ENCODE results near the gene ARMC9.
A peak's percentile ranks its signal among the peaks of the same experiment; 100 is the strongest.
"Not testable (repeated sequence)": the region's sequence is repeated elsewhere in the genome, so short reads cannot be mapped to it uniquely, and the experiment has no call there.

The ARMC9 gene

GRCh38 chr2:231297108-231297908, 98.9 kb downstream of the ARMC9 start:
- peak; percentile 35 for DNase-seq (ENCODE audit: low read depth, low spot score)
- H3K36me3 ChIP-seq (ENCODE audit: control insufficient read depth, insufficient read depth, low read length), result peaks cover 2% of the 10 kb centered on the region; the same call in 1 of the 2 replicates
- WGBS (ENCODE audit: insufficient coverage, insufficient read length), result 100% methylated on average over 1 of the region's 12 CpGs
- no peaks in the 10 kb centered on the region for H3K27me3 ChIP-seq (ENCODE audit: control insufficient read depth, insufficient read depth, low read length)
- no peak overlapping the region for H3K27ac ChIP-seq (ENCODE audit: low read length)
- no peaks in the 10 kb centered on the region for H3K9me3 ChIP-seq (ENCODE audit: control insufficient read depth, insufficient read depth, low read length)
- no peaks in the 10 kb centered on the region for H3K4me1 ChIP-seq (ENCODE audit: control insufficient read depth, insufficient read depth, low read length)
- H3K4me3 ChIP-seq (ENCODE audit: low read length), result no peak overlapping the region

- WGBS (ENCODE audit: insufficient coverage, insufficient read length), result no CpG with 5 or more reads among the region's 8 CpGs
- H3K4me3 ChIP-seq (ENCODE audit: low read length), result no peak overlapping the region
- no peaks in the 10 kb centered on the region for H3K4me1 ChIP-seq (ENCODE audit: control insufficient read depth, insufficient read depth, low read length)
- DNase-seq (ENCODE audit: low read depth, low spot score), result no peak
- H3K27ac ChIP-seq (ENCODE audit: low read length), result no peak overlapping the region
- no peaks in the 10 kb centered on the region for H3K27me3 ChIP-seq (ENCODE audit: control insufficient read depth, insufficient read depth, low read length)
- H3K9me3 ChIP-seq (ENCODE audit: control insufficient read depth, insufficient read depth, low read length), result no peaks in the 10 kb centered on the region
- peaks cover 2% of the 10 kb centered on the region; the same call in 1 of the 2 replicates for H3K36me3 ChIP-seq (ENCODE audit: control insufficient read depth, insufficient read depth, low read length)
These were observed 99.7 kb downstream of the ARMC9 start for GRCh38 chr2:231298091-231298490.

GRCh38 chr2:231299267-231299666, 100.8 kb downstream of the ARMC9 start:
- Histone ChIP-seq H3K27ac (ENCODE audit: low read length) (no peak overlapping the region), H3K4me3 (ENCODE audit: low read length) (no peak overlapping the region), H3K4me1 (ENCODE audit: control insufficient read depth, insufficient read depth, low read length) (no peaks in the 10 kb centered on the region), H3K9me3 (ENCODE audit: control insufficient read depth, insufficient read depth, low read length) (no peaks in the 10 kb centered on the region), H3K27me3 (ENCODE audit: control insufficient read depth, insufficient read depth, low read length) (no peaks in the 10 kb centered on the region), H3K36me3 (ENCODE audit: control insufficient read depth, insufficient read depth, low read length) (peaks cover 2% of the 10 kb centered on the region; the same call in 1 of the 2 replicates)
- no CpG with 5 or more reads among the region's 7 CpGs for WGBS (ENCODE audit: insufficient coverage, insufficient read length)
- DNase-seq (ENCODE audit: low read depth, low spot score), result no peak

GRCh38 chr2:231300020-231300721, 101.7 kb downstream of the ARMC9 start:
- no peak overlapping the region for H3K4me3 ChIP-seq (ENCODE audit: low read length)
- no peaks in the 10 kb centered on the region for H3K27me3 ChIP-seq (ENCODE audit: control insufficient read depth, insufficient read depth, low read length)
- DNase-seq (ENCODE audit: low read depth, low spot score), result no peak
- 0 out of 2 replicates have a peak, but pooled peaks cover 2% of the 10 kb centered on the region for H3K36me3 ChIP-seq (ENCODE audit: control insufficient read depth, insufficient read depth, low read length)
- H3K4me1 ChIP-seq (ENCODE audit: control insufficient read depth, insufficient read depth, low read length), result no peaks in the 10 kb centered on the region
- no peak overlapping the region for H3K27ac ChIP-seq (ENCODE audit: low read length)
- WGBS (ENCODE audit: insufficient coverage, insufficient read length), result no CpG with 5 or more reads among the region's 8 CpGs
- H3K9me3 ChIP-seq (ENCODE audit: control insufficient read depth, insufficient read depth, low read length), result no peaks in the 10 kb centered on the region

- no CpG with 5 or more reads among the region's 3 CpGs for WGBS (ENCODE audit: insufficient coverage, insufficient read length)
- H3K4me1 ChIP-seq (ENCODE audit: control insufficient read depth, insufficient read depth, low read length), result no peaks in the 10 kb centered on the region
- H3K27me3 ChIP-seq (ENCODE audit: control insufficient read depth, insufficient read depth, low read length), result no peaks in the 10 kb centered on the region
- H3K36me3 ChIP-seq (ENCODE audit: control insufficient read depth, insufficient read depth, low read length), result 0 out of 2 replicates have a peak, but pooled peaks cover 2% of the 10 kb centered on the region
- DNase-seq (ENCODE audit: low read depth, low spot score), result no peak
- H3K9me3 ChIP-seq (ENCODE audit: control insufficient read depth, insufficient read depth, low read length), result no peaks in the 10 kb centered on the region
- H3K4me3 ChIP-seq (ENCODE audit: low read length), result no peak overlapping the region
- H3K27ac ChIP-seq (ENCODE audit: low read length), result no peak overlapping the region
These were observed 102.3 kb downstream of the ARMC9 start for GRCh38 chr2:231300722-231301076.

- not testable (repeated sequence) for H3K36me3 ChIP-seq (ENCODE audit: control insufficient read depth, insufficient read depth, low read length)
- no CpG with 5 or more reads among the region's 6 CpGs for WGBS (ENCODE audit: insufficient coverage, insufficient read length)
These were observed 105.8 kb downstream of the ARMC9 start for GRCh38 chr2:231304259-231304658.

GRCh38 chr2:231305221-231305620, 106.8 kb downstream of the ARMC9 start:
- WGBS (ENCODE audit: insufficient coverage, insufficient read length), result no CpG with 5 or more reads among the region's 5 CpGs
- Histone ChIP-seq H3K4me3 (ENCODE audit: low read length) (no peak overlapping the region), H3K4me1 (ENCODE audit: control insufficient read depth, insufficient read depth, low read length) (no peaks in the 10 kb centered on the region), H3K9me3 (ENCODE audit: control insufficient read depth, insufficient read depth, low read length) (no peaks in the 10 kb centered on the region), H3K36me3 (ENCODE audit: control insufficient read depth, insufficient read depth, low read length) (no peaks in the 10 kb centered on the region), H3K27me3 (ENCODE audit: control insufficient read depth, insufficient read depth, low read length) (no peaks in the 10 kb centered on the region), H3K27ac (ENCODE audit: low read length) (no peak overlapping the region)
- no peak for DNase-seq (ENCODE audit: low read depth, low spot score)

More at GRCh38 chr2:231304259-231304658, 105.8 kb downstream of the ARMC9 start:
- not testable (repeated sequence) for H3K4me1 ChIP-seq (ENCODE audit: control insufficient read depth, insufficient read depth, low read length); H3K27ac ChIP-seq (ENCODE audit: low read length); H3K4me3 ChIP-seq (ENCODE audit: low read length); H3K9me3 ChIP-seq (ENCODE audit: control insufficient read depth, insufficient read depth, low read length); DNase-seq (ENCODE audit: low read depth, low spot score); H3K27me3 ChIP-seq (ENCODE audit: control insufficient read depth, insufficient read depth, low read length)

- Histone ChIP-seq H3K4me1 (ENCODE audit: control insufficient read depth, insufficient read depth, low read length) (no peaks in the 10 kb centered on the region), H3K27me3 (ENCODE audit: control insufficient read depth, insufficient read depth, low read length) (no peaks in the 10 kb centered on the region), H3K36me3 (ENCODE audit: control insufficient read depth, insufficient read depth, low read length) (no peaks in the 10 kb centered on the region), H3K9me3 (ENCODE audit: control insufficient read depth, insufficient read depth, low read length) (no peaks in the 10 kb centered on the region), H3K27ac (ENCODE audit: low read length) (no peak overlapping the region), H3K4me3 (ENCODE audit: low read length) (no peak overlapping the region)
- DNase-seq (ENCODE audit: low read depth, low spot score), result no peak
- WGBS (ENCODE audit: insufficient coverage, insufficient read length), result no CpG with 5 or more reads among the region's 6 CpGs
These were observed 108.5 kb downstream of the ARMC9 start for GRCh38 chr2:231306791-231307393.

- H3K9me3 ChIP-seq (ENCODE audit: control insufficient read depth, insufficient read depth, low read length), result no peaks in the 10 kb centered on the region
- no peaks in the 10 kb centered on the region for H3K4me1 ChIP-seq (ENCODE audit: control insufficient read depth, insufficient read depth, low read length)
- no peak overlapping the region for H3K27ac ChIP-seq (ENCODE audit: low read length)
- no peak for DNase-seq (ENCODE audit: low read depth, low spot score)
- H3K36me3 ChIP-seq (ENCODE audit: control insufficient read depth, insufficient read depth, low read length), result no peaks in the 10 kb centered on the region
- no CpG with 5 or more reads among the region's 6 CpGs for WGBS (ENCODE audit: insufficient coverage, insufficient read length)
- no peak overlapping the region for H3K4me3 ChIP-seq (ENCODE audit: low read length)
- no peaks in the 10 kb centered on the region for H3K27me3 ChIP-seq (ENCODE audit: control insufficient read depth, insufficient read depth, low read length)
These were observed 109.8 kb downstream of the ARMC9 start for GRCh38 chr2:231308219-231308618.

- DNase-seq (ENCODE audit: low read depth, low spot score), result no peak
- WGBS (ENCODE audit: insufficient coverage, insufficient read length), result no CpG with 5 or more reads among the region's 16 CpGs
- H3K9me3 ChIP-seq (ENCODE audit: control insufficient read depth, insufficient read depth, low read length), result no peaks in the 10 kb centered on the region
- H3K36me3 ChIP-seq (ENCODE audit: control insufficient read depth, insufficient read depth, low read length), result no peaks in the 10 kb centered on the region
- H3K4me3 ChIP-seq (ENCODE audit: low read length), result no peak overlapping the region
- no peaks in the 10 kb centered on the region for H3K4me1 ChIP-seq (ENCODE audit: control insufficient read depth, insufficient read depth, low read length)
- H3K27me3 ChIP-seq (ENCODE audit: control insufficient read depth, insufficient read depth, low read length), result no peaks in the 10 kb centered on the region
- H3K27ac ChIP-seq (ENCODE audit: low read length), result no peak overlapping the region
These were observed 110.4 kb downstream of the ARMC9 start for GRCh38 chr2:231308631-231309428.
